HG03097 (cell line): ENCODE measurements around the gene IFFO2.

Experiments used
- ATAC-seq: cut with Tn5 transposase; IDR thresholded peaks from one replicate; pipeline ENCODE4 v1.9.1; 2021; ENCODE audit not compliant: unreplicated experiment, low FRiP score

The IFFO2 gene

GRCh38 chr1:18938707-18939070, 17.8 kb downstream of the IFFO2 start:
- no peak for ATAC-seq

- ATAC-seq = no peak
These were observed 18.3 kb downstream of the IFFO2 start for GRCh38 chr1:18938008-18938706.

GRCh38 chr1:18937539-18937938, 18.9 kb downstream of the IFFO2 start:
- no peak for ATAC-seq

- no peak for ATAC-seq
These were observed 19.5 kb downstream of the IFFO2 start for GRCh38 chr1:18936814-18937481.

GRCh38 chr1:18936471-18936813, 20.0 kb downstream of the IFFO2 start:
- ATAC-seq = no peak

- no peak for ATAC-seq
These were observed 22.1 kb downstream of the IFFO2 start for GRCh38 chr1:18934205-18935000.

GRCh38 chr1:18932879-18933278, 23.6 kb downstream of the IFFO2 start:
- no peak for ATAC-seq

- ATAC-seq = no peak
These were observed 24.1 kb downstream of the IFFO2 start for GRCh38 chr1:18932387-18932786.

GRCh38 chr1:18931730-18932129, 24.7 kb downstream of the IFFO2 start:
- ATAC-seq = no peak

GRCh38 chr1:18929686-18930085, 26.8 kb downstream of the IFFO2 start:
- ATAC-seq = no peak

GRCh38 chr1:18928985-18929384, 27.5 kb downstream of the IFFO2 start:
- no peak for ATAC-seq

GRCh38 chr1:18928406-18928805, 28.1 kb downstream of the IFFO2 start:
- ATAC-seq = no peak

- no peak for ATAC-seq
These were observed 28.7 kb downstream of the IFFO2 start for GRCh38 chr1:18927654-18928272.

- ATAC-seq = peak; percentile 20
These were observed 29.3 kb downstream of the IFFO2 start for GRCh38 chr1:18927082-18927653.

- peak; percentile 67 for ATAC-seq
These were observed 30.0 kb downstream of the IFFO2 start for GRCh38 chr1:18926315-18927081.

GRCh38 chr1:18925279-18925678, 31.2 kb downstream of the IFFO2 start:
- no peak for ATAC-seq

- no peak for ATAC-seq
These were observed 32.2 kb downstream of the IFFO2 start for GRCh38 chr1:18924221-18924691.

GRCh38 chr1:18923756-18924211, 32.7 kb downstream of the IFFO2 start:
- no peak for ATAC-seq

GRCh38 chr1:18922848-18923755, 33.4 kb downstream of the IFFO2 start:
- no peak for ATAC-seq
